ENCODE measurements around the gene ADK. TPM values are rescaled to one million over a fixed set of nuclear protein-coding genes. Genes with fewer than 3 reads are reported as not detected.

The ADK gene
- total RNA-seq, 1 experiment from 2014 or later, result 26.8 TPM

GRCh38 chr10:74394416-74394969 is 243.5 kb downstream of the ADK start:
- no peaks in the 10 kb centered on the region for H3K27me3 ChIP-seq (ENCODE audit: insufficient read depth, low read length)
- no peaks in the 10 kb centered on the region for H4K20me1 ChIP-seq (ENCODE audit: control insufficient read depth, insufficient read depth, insufficient read length)
- no peaks in the 10 kb centered on the region for H3K79me1 ChIP-seq (ENCODE audit: insufficient read depth, low read depth, low read length, poor library complexity, severe bottlenecking)
- H3K27ac Mint-ChIP-seq, result no peak overlapping the region
- H3K4me2 ChIP-seq (ENCODE audit: insufficient read depth, insufficient read length, low read length), result no peak overlapping the region
- no peak overlapping the region for H3K4me3 Mint-ChIP-seq
- no peaks in the 10 kb centered on the region for H3K4me1 Mint-ChIP-seq
- no peak overlapping the region for H3K14ac ChIP-seq (ENCODE audit: insufficient read depth, low read length)
- no peak overlapping the region for H2BK20ac ChIP-seq (ENCODE audit: low read depth, low read length, poor library complexity, severe bottlenecking)
- H2AK5ac ChIP-seq (ENCODE audit: insufficient read length, low read length), result no peak overlapping the region
- H3T11ph ChIP-seq (ENCODE audit: low read length), result no peak overlapping the region
- H2BK15ac ChIP-seq (ENCODE audit: low read depth, low read length), result no peak overlapping the region
- no peak overlapping the region for H2AFZ ChIP-seq (ENCODE audit: low read length)
- H3K4me1 ChIP-seq (ENCODE audit: insufficient read depth, low read length), result no peaks in the 10 kb centered on the region
- no peak overlapping the region for H3K4ac ChIP-seq (ENCODE audit: low read depth, low read length)
- H3K9ac ChIP-seq (ENCODE audit: extremely low read depth, insufficient read length, low read length), result no peak overlapping the region
- no peaks in the 10 kb centered on the region for H3K23me2 ChIP-seq (ENCODE audit: insufficient read length, low read depth, low read length, poor library complexity, severe bottlenecking)
- no peak overlapping the region for H2BK5ac ChIP-seq (ENCODE audit: insufficient read length, low read length)
- no peak overlapping the region for H4K5ac ChIP-seq (ENCODE audit: insufficient read length, low read depth, low read length)
- H3K27ac ChIP-seq (ENCODE audit: insufficient read length, low read depth, low read length), result no peak overlapping the region
- no peaks in the 10 kb centered on the region for H3K9me3 ChIP-seq (ENCODE audit: control insufficient read depth, low read depth, low read length)
- no peak overlapping the region for H4K91ac ChIP-seq (ENCODE audit: insufficient read length, low read depth, low read length)
- H3K9me3 Mint-ChIP-seq, result no peaks in the 10 kb centered on the region
- no peak overlapping the region for H2BK12ac ChIP-seq (ENCODE audit: insufficient read length, low read depth, low read length)
- no peak overlapping the region for H3K23ac ChIP-seq (ENCODE audit: insufficient read length, low read depth, low read length)
- H3K27me3 Mint-ChIP-seq (ENCODE audit: low read depth), result no peaks in the 10 kb centered on the region
- TF ChIP-seq CTCF (conservative IDR thresholded peaks at IDR 0.05), result no peak
- peaks cover 0 to 2% (median 0%) of the 10 kb centered on the region in 3 experiments; a peak in 3 of 7 replicates for H3K36me3 Mint-ChIP-seq (ENCODE audit: insufficient read depth in 1 of 3, low read depth in 3 of 3)
- H3K56ac ChIP-seq (ENCODE audit: insufficient read length, low read depth, low read length), result no peak overlapping the region
- H3K18ac ChIP-seq (ENCODE audit: insufficient read length, low read depth, low read length), result no peak overlapping the region
- DNase-seq, result no peak
- no peak overlapping the region for H4K8ac ChIP-seq (replicated peaks; ENCODE audit: insufficient read length, low read depth, low read length)
- H2BK120ac ChIP-seq (ENCODE audit: low read depth, low read length, poor library complexity, severe bottlenecking), result no peak overlapping the region
- H3K79me2 ChIP-seq (ENCODE audit: insufficient read depth, low read length), result no peaks in the 10 kb centered on the region
- WGBS (ENCODE audit: extremely low coverage, insufficient read length, low lambda C conversion rate), result no CpG with 5 or more reads among the region's 3 CpGs
